Stimulated activated CD8-positive, alpha-beta memory T cell treated with anti-CD3 and anti-CD28 coated beads, Interleukin-2, amount 100 ng/mL, for 48 hours (primary cell): Measurements from ENCODE around the gene CTDNEP1.

Experiments
- DNase-seq, 2 donors: peaks; one replicate each; pipeline ENCODE4 v3.0.0-alpha.2; 2020; ENCODE audit warnings: low read depth in 2 of 2

The CTDNEP1 gene

GRCh38 chr17:7280519-7281073 is 29.1 kb upstream of the CTDNEP1 start:
- peak; percentile 67 to 78 for DNase-seq

DNA sequence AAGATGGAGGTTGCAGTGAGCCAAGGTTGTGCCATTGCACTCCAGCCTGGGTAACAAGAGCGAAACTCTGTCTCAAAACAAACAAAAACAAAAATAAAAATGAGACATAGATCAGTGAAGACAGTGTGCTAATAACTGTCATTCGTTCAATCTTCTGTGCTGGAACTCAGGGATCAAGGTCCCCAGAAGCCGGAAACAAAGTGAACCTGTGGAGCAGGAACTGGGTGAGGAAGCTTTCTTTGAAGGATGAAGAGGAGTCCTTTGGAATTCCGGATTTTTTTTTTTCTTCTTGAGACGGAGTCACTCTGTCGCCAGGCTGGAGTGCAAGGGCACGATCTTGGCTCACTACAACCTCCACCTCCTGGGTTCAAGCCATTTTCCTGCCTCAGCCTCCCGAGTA is 27.9 kb upstream of the CTDNEP1 start:
- no peak for DNase-seq

- no peak for DNase-seq
These were observed 15.2 kb upstream of the CTDNEP1 start for GRCh38 chr17:7266784-7267183.

- DNase-seq: no peak
These were observed 12.2 kb upstream of the CTDNEP1 start for GRCh38 chr17:7263801-7264078.

- no peak for DNase-seq
These were observed 11.6 kb upstream of the CTDNEP1 start for GRCh38 chr17:7262935-7263800.

GRCh38 chr17:7262192-7262934 is 10.8 kb upstream of the CTDNEP1 start, which contains the start of gene CLDN7:
Gene CLDN7 (minus strand): TSS chr17:7262478. CDS start chr17:7262043, 435 bp downstream.
- DNase-seq: no peak

DNA sequence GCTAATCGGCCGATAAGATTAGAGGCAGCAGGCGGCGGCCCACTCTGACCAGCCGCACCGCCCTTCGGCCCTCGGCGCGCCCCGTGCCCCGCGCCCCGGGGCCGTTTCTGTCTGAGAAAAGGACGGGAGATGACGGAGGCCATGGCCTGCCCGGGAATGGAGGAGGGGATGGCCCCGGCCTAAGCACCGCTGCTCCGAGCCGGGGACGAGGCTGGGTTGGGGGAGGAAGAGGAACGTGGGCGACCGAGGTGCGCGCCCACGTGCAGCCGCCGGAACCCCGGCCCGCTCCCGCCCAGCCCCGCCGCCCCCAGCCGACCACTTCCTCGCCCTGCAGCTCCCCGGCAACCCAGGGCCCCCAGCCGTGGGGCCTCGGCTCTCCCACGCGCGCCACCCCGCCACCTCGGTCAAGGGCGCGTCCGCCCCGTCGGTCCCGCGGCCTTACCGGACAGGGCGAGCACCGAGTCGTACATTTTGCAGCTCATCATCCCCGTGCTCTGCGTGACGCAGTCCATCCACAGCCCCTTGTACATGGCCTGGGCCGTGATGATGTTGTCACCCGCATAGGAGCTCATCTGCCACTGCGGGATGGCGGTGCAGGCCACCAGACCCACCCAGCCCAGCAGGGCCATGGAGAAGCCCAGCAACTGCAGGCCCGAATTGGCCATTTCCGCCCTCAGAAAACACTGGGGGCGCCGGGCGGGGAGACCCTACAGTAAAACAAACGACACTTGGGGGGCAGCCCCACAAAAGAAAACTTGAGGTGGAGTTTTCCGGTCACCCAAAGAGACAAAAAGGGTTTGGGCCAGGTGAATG is 10.1 kb upstream of the CTDNEP1 start:
- DNase-seq: no peak

DNA sequence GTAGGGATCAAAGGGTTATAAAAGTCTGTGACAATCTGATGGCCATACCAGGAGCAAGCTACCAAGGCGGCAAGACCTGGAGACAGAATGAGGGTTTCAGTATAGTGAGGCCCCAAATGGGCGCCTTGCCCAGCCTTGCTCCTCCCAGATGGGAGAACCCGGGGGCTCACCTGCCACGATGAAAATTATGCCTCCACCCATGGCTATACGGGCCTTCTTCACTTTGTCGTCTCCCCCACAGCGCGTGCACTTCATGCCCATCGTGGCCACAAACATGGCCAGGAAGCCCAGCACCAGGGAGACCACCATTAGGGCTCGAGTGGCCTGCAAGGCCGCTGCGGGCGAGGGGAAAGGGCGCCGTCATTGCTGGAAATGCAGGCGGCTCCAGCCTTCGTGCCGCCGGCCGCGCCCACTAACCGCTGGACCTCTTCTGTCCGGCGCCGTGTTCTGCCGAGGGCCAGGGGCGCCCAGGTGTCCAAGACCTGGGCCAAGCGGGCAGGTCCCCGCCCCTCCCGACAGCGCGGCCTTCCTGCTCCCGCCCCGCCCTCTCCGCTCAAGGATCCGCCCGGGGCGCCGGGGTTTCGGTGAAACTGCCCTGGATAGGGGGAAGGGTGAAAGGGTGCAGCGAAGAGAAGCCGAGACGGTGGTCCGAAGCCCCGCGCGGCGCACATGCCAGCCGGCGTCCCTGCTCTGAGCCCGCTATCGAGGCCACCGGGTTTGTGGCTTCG is 9.3 kb upstream of the CTDNEP1 start:
- peak in 1 of 2 donors; percentile 15 for DNase-seq

DNA sequence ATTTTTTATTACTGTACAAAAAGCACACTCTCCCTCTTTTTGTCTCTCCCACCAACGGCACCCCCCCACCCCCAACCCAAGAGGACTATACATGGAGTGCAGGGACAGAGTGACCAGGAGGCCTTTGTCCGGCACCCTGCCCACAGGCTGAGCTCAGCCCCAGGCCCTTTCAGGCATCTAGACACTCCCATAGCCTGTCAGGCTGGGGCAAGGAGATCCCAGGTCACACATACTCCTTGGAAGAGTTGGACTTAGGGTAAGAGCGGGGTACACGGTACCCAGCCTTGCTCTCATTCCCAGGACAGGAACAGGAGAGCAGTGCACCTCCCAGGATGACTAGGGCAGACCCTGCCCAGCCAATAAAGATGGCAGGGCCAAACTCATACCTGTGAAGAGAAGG is 8.6 kb upstream of the CTDNEP1 start:
- no peak for DNase-seq

- no peak for DNase-seq
These were observed 8.0 kb upstream of the CTDNEP1 start for GRCh38 chr17:7259555-7259889.

GRCh38 chr17:7258731-7259554 is 7.4 kb upstream of the CTDNEP1 start:
- DNase-seq: no peak

DNA sequence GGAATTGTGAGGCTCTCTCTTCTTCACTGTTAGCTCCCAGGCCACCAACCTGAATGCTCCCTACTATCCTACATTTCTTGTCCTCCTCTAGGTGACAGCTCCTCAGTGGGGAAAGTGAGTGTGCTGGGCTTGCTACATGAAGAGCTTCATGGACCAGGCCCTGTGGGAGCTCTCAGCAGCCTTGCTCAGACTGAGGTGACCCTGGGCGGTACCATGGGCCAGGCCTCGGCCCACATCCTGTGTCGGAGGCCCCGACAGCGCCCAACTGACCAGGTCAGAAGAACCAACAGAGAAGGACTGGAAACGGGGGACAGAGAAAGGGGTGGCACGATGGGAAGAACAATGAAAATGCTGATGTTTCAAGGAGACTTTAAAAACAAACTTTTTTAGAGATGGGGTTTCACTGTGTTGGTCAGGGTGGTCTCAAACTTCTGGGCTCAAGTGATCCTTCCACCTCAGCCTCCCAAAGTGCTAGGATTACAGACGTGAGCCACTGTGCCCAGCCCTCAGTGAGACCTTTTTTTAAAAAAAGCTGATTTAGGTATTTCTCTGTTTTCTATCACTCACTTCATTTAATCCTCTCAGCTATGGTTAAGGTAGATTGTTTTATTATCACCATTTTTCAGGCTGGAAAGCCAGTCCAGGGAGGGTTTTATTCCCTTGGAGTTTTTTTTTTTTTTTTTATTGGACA is 5.4 kb upstream of the CTDNEP1 start:
- DNase-seq: no peak

GRCh38 chr17:7254511-7254910 is 3.0 kb upstream of the CTDNEP1 start:
- no peak for DNase-seq

DNA sequence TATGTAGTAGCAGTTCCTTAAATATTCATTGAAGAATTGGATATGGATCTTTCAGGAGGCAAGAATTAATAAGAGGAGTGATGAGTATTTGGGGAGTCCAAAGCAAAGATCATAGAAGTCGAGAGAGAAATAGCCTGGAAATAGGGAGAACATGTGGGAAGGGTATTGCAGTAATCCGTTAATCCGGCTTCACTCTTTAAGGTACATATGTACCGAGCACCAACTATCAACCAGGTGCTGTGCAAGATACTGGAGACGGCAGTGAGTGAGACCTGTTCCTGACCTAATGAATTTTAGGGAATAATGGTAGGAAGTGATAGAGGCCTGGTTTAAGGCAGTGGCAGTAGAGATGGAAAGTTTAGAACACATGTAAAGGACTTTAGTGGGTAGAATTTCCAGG is 1.5 kb upstream of the CTDNEP1 start:
- no peak for DNase-seq

DNA sequence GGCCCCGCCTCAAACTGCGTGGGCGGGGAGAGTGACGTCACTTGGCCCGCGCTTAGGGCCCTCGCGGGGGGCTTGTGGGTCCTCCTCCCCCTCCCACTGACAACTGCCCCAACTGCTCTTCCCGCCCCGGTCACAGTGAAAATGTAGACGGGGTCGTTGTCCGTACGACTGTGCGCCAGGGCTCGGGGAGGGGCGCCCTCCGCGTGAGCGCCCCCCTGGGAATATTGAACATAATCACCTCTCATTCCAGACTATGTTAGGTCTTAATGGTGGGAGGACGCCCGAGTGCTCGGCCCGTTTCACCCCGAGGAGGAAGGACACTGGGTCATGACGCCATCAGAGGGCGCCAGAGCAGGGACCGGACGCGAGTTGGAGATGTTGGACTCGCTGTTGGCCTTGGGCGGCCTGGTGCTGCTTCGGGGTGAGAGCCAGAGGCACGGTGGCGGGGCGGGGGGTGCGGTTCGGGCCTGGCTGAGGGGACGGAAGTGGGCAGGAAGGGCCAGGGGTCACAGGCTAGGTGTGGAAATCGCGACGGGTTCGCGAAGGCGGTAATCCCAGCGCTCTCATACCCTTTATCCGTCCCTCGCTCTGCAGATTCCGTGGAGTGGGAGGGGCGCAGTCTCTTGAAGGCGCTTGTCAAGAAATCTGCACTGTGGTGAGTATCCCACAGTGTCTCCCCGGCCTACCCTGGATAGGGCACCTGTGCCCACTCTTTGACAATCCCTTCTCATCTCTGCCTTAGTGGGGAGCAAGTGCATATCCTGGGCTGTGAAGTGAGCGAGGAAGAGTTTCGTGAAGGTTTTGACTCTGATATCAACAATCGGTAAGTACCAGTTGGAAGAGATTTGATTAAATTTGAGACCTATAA is 876 bp upstream of the CTDNEP1 start, which contains the start of gene ELP5:
ELP5 (plus strand) TSS at position 40 of the 868 bp plus-strand sequence; CDS start at position 376, 336 bp downstream.
- DNase-seq: peak; percentile 84 to 87

GRCh38 chr17:7250695-7251627 is 573 bp downstream of the CTDNEP1 start:
- DNase-seq: no peak

DNA sequence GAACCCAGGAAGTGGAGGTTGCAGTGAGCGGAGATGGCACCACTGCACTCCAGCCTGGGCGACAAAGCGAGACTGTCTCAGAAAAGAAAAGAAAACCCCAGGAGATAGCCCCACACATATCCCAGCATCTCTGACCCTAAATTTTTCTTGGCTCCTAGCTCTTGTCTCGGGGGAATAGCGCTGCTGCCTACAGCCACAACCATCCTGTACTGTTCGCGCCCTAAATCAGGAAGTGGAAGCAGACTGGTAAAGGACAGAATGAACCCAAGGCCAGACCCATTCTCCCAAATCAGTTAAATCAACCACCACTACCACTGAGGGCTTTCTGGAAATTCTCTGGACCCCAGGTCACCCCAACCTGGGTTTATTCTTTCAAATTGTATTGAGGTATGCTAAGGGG is 1.7 kb downstream of the CTDNEP1 start:
- DNase-seq: no peak

GRCh38 chr17:7249214-7249613 is 2.3 kb downstream of the CTDNEP1 start:
- no peak for DNase-seq
